HG03571 (cell line): Measurements from ENCODE around the gene FAM72C.
"Not testable (repeated sequence)": the region's sequence is repeated elsewhere in the genome, so short reads cannot be mapped to it uniquely, and the experiment has no call there.

Experiments
- ATAC-seq: cut with Tn5 transposase; IDR thresholded peaks from one replicate; pipeline ENCODE4 v1.9.1; 2021; ENCODE audit not compliant: unreplicated experiment

FAM72C gene

DNA sequence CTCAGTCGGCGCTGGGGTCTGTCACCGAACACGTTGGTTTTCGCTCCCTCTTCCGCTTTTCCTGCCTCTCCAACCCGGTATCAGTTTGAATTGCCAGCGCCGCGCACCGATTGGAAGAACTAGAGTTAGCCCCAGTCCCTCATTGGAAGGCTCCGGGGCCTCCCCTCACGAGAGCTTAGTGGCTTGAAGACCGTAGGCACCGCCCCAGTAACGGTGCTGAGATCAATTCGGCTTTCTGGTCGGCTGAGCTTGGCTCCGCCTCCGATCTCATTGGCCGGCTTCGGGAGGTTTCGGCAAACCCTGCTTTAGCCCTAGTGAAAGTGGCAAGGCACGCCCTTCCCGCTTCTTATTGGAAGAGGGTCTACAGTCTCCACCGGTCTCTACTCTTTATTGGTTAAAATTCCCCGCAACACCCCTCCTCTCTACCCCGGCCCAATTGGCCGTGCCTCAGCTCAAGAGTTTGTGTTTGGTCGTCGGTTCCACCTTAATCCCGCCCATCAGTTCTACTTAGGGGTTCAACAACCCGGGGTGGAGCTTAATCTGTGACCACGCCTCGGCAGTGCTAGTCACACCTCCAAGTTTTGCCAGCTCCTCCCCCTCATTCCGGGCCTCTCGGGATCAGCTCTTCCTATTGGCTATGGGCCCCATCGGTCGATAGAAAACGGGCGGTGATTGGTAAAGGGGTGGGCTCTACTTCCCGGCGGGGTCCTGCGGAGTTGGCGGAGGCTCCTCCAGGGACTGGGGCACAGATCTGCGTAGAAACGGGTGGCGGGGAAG lies at the start of gene FAM72C:
TSS of gene FAM72C (minus strand) at position 63 of the 777 bp plus-strand sequence. CDS start 845 bp downstream, outside the sequence.
- peak; percentile 79 for ATAC-seq

DNA sequence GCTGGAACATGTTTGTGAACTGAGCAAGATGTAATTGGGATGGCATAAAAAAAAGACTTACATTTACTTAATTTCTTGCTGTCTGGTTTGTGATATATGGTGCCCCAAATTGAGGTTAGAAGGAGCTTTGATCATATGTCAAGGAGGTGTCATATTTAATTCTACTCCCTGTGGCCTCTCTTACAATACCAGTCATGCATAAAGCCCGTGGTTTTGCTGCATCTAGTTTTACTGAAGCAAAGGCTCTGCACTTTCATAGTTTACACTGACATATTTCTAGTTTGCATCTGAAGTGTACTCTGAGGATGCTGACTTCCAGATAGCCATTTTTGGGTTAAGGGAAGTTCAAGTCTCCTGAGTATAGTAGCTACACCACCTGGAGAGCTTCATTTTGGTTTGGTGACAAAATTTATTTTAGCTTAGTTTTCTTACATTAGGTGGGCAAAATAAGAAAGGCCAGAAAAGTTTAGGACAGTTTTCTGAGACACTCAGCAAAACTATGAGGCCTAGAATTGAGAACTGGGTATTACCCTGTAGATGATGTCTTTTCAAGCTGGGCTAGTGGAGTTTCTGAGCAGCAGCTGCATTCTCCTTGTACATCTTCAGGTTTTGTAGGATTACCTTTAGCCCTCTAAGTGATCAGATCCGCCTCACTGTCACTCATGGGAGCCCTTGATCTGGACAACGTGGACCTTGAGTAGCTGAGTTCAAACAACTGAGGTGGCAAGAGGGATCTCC lies 48.4 kb upstream of the FAM72C start:
- ATAC-seq = peak; percentile 57

DNA sequence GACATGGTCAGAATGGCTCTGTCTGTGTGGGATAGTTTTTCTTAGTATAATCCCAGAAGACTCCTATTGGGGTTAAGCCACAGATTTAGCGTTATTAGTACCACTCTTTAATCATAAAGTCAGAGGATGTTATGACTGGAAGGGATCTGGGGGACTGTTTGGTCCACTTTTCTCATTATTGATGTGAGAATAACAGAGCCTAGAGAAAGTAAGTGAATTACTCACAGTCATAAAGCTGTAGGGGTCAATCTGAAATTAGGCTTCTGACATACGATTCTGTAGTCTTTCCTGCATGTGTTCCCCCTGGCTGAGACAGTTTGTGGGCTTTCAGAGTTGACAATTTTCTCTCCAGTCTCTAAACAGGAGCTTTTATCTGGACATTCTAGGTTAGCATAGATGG lies 47.3 kb upstream of the FAM72C start:
- ATAC-seq = not testable (repeated sequence)

DNA sequence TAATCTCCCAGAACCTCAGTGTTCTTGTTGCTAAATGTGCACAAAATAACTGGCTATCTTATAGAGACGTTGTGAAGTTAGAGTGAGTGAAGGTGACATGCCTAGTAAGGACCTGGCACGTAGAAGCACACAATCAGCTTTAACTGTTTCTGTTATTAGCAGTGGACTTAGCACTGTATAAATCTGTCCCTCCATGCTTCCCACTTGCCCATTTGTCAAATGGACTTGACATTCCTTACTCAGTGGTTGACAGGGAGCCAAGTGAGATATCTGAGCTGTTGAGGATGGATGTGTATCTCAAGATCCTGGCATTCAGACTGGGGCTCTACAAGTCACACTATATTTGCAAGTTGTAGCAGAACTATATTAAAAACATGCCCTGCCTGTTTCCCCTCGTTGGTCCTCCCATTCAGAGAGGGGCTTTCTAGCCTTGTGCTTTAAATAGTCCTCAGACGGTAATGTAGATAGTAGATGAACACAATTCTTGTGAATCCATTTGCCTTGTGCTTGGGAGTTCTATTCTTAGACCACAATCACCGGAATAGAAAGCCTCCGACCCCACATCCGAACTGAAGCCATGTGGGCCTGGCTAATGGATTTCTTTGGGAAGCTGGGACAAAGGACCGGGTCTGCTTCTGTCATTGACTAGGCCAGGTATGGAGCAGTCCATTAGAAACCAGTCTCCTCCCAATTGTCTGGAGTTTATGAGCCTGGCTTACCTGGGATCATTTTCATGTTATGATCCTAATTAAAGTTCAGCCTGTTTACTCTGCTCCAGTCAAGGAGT lies 43.6 kb upstream of the FAM72C start:
- ATAC-seq = not testable (repeated sequence)

DNA sequence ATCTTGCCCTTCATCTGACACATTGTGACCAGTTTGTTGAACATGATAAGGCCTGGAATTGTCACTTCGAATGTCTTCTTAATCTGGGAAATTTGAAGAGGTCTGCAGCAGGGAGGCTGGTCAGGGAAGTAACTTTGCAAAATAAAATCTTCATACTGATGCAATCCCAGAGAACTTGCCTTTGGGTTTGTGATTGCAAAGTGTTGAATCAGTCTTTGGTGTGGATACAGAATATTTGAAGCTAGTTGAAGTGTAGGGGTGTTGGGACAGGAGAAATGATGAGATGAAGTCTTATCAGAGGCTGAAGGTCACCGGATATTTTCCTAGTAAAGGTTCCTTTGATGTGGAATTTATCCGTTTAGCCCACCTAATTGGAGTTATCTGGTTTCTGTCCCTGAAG lies 42.7 kb upstream of the FAM72C start:
- ATAC-seq = not testable (repeated sequence)

DNA sequence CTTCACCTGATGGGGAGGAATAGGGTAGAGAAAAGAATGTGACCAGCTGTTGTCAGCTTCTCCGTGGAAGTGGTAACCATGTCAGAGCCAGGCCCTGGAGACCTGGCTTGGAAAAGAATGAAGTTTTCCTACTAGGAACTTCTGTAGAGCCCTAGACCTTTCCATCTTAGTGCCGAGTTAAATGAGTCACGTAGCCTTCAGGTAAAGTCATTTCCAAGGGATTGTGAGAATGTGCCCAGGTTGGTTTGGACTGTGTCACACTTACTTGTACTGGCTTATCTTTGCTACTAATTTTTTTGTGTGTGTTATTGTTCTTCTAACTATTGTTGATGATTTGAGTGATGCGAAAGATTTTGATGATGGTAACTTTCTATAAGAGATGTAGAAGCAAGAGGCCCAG lies 42.3 kb upstream of the FAM72C start:
- ATAC-seq = not testable (repeated sequence)

DNA sequence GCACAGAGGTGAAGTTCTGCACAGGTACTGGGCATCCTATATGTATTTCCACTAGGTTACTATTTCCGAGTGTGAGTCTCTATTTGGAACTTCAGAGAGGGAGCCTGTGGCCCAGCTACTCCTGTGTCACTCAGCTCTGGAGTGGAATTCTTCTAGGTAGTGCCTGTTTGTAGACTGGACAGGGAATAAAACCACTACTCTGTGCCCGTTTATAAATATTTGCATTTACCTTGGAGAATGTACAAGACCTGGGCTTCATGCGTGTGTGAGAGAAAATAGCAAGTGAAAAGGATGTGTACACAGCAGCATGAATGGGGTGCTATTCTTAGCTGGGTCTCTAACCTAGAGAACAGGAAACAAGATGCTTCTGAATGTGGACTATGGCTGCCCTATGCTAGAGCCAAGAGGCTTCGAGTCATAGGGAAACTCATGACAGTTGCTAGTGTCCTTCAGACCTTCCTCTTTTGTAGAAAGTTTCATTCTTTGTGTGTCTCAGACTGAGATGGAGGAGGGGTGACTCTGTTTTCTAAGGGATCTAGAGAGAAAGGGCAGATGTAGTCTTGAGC lies 40.5 kb upstream of the FAM72C start:
- peak; percentile 94 for ATAC-seq

DNA sequence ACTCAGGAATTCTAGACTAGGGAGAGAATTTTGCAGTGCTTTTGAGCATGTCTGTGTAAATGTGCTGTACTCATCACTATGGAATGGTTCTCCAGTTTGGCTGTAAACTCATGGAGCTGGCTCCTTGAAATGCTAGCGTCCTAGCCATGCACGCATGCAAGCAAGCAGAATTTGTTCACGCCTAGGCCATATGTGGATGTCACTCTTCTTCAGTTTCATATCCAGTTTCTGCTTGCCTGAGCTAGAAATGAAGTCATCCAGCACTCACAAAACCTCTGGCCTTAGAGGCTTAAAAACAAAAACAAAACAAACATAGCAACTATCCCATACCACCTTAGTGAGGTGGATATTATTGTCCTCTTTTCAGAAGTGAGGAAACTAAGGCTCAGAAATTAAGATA lies 37.6 kb upstream of the FAM72C start:
- ATAC-seq = peak; percentile 40

DNA sequence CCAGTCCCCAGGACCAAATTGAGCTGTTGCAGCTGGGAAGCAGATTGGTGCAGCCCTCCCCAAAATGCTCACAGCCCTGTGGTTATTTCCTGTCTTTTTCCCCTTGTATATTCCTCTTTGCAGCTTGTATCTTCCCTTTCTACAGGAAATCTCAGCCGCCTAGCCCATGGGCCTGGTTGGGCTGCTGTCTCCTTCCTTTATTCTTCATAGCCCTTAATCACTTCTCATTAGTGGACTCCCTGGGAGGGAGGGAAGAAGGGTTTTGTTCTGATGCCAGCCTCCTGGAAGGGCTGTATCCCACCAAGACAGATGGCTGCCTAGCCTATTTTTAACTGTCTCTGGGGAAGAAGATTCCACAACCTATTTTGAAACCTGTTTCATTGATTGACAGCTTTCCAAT lies 32.5 kb upstream of the FAM72C start:
- ATAC-seq = not testable (repeated sequence)

DNA sequence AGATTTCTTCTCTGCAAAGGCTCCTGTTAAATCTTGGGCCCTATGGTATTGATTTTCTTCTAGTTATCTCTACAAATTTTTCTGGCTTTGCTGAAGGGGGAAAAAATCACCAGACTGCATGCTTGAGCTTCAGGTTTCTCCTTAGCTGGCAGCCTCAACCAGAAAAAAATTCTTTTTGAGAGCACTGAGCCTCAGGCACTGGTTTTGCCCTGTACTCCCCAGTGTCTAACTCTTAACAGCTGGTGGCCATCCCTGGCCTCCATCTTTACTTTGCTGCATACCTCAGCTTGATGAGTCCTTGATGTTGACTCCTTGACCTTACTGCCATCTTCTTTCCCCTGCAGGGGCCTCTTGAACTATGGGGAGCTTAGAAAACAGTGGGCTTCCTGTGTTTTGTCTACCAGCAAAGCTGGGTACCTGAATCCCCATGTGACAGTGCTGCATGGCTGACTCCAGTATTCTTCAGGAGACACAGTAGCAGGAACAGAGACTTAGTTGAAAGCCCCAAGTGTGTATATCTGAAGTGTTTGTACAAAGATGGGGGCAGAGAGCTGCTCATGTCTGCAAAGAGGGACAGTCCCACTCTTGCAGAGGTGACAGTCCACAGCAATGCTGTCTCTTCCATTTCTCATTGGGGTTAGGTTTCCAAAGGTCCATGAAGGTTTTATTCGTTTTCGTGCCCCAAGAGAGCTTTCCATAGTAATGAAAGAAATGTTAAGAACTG lies 31.7 kb upstream of the FAM72C start:
- not testable (repeated sequence) for ATAC-seq

DNA sequence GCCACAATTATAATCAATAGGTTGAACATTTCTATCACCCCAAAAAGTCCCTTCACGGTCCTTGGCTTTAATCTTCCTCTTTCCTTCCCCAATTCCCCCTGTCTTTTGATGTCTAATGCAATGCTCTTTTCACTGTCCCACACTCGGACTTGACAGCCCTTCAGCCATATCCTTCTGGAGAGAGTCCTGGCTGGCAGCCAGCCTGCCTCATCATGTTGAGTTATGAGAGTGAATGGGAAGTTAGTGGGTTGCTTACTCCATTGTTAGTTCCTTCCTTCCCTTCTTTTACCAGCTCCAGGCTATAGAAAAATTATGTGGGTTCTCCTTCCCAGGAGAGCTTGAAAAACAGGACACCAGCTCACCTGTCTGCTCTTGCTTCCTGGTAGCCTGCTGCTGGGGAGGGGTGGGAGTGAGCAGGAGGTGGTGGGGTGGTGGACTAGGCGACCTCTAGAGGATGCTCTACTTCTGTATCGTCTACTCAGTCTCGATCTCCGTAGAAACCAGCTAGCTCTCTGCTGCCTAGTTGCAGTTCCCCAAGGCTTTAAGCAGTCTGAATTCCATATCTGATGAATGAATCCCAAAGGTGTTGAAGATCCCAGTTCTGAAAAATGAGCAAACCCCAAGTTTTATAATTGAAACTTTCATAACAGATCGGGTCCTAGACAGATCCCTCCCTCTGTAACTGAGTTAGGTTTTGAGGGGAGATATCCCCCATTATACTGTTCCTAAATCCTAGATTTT lies 30.5 kb upstream of the FAM72C start:
- peak; percentile 72 for ATAC-seq

DNA sequence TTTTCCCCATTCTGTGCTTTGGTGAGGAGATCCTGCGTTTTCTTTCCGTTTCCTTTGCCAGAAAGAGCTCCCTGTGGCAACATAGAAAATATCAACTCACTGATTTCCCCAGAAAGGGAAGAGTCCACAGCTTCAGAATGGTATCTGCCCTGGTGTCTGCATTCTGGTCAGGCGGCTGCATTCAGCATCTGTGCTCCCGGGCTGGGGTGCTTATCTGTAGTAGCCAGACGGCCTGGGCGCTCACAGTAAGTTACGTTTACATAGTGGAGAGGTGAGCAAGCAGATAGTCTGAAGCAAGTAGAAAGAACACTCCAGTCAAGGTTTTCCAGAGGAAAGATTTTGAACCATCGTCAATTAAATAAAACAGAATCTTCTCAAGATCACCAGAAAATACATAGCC lies 29.3 kb upstream of the FAM72C start:
- not testable (repeated sequence) for ATAC-seq

DNA sequence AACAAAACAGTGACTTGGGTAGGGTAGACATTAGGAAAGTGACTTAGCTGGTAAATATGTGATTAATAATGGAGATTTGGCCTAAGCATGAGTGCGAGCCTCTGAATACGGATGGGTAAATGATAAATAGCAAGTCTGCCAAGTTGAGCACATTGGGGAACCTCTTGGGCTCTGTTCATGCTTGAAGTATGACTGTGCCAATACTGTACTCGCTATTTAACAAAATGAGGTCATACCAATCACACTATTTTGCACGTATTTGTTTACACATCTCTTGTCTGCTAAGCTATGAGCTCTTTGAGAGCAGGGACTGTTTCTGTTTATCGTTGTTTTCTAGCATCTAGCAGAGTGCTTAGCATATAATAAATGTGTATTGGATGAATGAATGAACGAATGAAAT lies 24.2 kb upstream of the FAM72C start:
- not testable (repeated sequence) for ATAC-seq

DNA sequence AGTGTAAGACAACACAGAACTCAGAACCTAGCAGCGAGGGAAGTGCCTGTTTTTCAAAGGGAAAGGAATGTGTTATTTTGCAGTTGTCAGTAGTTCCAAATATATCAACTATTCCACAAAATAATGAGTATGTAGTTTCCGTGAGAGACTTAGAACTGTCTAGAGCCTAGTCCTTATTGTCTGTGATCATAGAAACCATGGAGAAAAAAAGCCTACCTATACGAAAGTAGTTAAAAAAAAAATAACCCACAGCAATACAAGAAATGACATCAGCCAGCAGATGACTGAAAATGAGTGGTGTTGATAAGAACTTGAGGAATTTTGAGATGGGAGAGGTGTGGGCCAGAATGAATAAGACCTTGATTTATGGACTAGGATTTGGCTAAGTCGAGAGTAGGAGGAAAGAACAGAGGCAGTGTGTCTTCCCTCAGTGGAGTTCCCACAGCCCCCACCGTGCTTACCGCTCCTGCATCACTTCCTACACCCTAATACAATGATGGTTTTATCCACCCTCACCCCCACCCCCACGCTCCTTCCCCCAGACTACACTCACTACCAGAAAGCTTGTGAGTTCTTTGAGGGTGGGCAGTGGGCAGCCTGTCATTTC lies 21.6 kb upstream of the FAM72C start:
- not testable (repeated sequence) for ATAC-seq

DNA sequence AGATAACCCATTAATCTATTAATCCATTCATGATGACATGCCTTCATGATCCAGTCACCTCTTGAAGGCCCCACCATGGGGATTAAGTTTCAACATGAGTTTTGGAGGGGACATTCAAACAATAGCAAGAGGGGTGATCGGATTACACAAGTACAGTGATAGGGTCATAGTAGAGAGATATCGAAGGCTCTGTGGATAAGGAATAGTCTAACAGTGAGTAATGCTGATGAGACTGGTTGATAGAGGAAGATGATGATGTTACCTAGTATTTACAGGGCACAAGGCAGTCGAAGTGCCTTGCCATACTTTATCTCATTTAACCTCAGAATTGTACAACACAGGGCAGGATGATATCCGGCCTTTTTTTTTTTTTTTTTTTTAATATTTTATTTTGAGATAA lies 18.9 kb upstream of the FAM72C start:
- not testable (repeated sequence) for ATAC-seq

DNA sequence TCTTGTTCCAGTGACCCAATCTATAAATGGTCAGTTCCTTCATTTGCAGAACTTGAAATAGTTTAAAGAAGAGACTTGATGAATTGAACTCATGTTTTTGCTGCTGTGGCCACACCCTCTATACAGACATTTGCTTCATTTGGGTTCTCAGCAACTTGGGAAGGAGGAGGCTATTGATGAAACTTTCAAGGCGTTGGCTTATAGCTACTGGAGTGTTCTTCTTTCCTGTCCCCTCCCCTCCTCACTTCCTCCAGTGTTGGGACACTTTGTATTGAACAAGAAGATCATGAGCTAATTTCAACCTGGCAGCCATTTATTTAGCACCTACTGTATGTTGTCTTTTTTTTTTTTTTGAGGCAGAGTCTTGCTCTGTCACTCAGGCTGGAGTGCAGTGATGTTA lies 17.9 kb upstream of the FAM72C start:
- ATAC-seq = not testable (repeated sequence)

DNA sequence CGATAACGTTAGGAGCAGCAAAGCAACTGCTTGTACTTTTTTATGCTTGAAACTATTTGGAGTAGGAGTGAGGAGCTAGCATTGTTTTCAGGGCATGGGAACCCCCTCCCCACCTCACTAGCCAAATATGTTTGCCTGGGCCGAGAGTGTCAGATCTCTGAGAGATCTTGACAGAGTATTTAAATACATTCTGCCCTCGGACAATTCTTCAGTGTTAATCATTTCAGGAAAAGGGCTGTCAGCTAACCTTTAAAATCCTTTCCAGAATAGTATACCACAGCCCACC lies 17.6 kb upstream of the FAM72C start:
- ATAC-seq = not testable (repeated sequence)

DNA sequence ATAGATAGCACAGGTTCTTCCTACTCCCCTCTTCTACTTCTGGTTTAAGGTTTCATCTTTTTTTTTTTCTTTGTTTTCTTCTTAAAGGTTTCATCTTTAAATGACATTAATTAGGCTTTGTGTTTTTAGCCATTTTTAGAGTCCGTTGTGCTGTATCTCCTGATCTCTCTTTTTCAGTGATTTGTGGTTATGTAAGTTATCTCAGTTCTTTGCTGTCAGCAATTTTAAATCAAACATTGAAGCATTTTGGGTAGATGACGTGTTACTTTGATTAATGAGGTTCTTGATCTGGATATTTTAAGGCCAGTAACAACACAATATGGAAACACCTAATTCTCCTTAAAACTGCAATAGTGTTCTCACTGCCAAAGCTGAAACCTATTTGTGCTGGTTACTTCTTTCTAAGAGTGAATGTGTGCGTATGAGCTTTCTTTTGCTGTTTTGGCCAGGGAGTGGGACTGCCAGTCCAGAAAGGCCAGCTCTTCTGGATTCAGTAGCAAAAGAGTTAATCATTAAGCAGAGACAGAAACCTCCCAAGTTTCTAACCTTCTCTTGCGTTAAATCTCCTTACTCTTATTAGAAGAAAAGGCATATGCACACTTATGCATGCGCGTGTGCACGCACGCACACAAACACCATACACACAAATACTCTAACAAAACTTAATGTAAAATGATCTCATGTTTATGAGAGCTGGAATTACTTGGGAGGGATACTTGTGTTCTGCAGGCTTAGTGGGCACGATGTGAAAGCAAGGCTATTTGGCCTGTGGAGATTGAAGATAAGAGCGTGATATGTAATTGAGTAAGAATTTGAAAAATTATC lies 17.0 kb upstream of the FAM72C start:
- ATAC-seq = not testable (repeated sequence)

DNA sequence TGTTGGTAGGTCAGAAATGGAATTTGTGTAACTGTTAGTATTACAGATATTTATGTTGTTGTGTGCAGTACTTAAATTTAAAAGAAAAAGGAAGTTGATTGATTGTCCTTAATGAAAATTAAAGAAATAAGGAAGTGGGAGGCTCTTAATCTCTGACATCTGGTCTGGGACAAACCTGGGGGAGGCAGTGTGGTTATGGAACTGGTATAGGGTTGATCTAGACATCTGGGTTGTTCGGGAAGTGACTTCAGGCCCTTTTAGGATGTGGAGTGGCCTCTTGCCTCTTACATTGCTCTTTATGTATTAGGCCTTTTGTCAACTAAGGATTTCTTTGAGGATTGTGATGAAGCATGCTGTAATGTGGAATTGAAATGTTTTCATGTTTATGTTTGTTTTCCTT lies 16.1 kb upstream of the FAM72C start:
- ATAC-seq = not testable (repeated sequence)
